ENCODE results near the gene TSHB.

DNA sequence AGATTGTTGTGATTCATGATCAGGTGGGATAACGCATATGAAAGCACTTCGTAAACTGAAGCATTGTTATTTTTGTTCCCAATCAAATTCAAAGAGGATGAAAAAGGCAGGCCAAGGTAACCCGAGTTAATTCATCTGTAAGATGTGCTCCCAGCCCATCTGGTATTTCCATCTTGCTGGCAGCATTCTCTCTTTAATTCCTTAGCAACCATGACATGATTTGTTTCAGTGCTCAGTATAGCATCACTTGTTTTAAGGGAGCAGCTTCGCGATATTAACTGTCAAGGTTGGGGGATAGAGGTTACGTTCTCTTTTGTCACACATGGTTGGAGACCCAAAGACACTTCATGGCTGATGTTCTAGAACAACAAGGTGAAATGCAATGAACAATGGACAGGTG lies 53.3 kb downstream of the TSHB start:
- TF ChIP-seq POLR2A (IDR thresholded peaks at IDR 0.05) (no peak), EP300 (IDR thresholded peaks at IDR 0.05) (no peak), POLR2AphosphoS5 (IDR thresholded peaks at IDR 0.05) (no peak)
- TF ChIP-seq, protein P1, sequence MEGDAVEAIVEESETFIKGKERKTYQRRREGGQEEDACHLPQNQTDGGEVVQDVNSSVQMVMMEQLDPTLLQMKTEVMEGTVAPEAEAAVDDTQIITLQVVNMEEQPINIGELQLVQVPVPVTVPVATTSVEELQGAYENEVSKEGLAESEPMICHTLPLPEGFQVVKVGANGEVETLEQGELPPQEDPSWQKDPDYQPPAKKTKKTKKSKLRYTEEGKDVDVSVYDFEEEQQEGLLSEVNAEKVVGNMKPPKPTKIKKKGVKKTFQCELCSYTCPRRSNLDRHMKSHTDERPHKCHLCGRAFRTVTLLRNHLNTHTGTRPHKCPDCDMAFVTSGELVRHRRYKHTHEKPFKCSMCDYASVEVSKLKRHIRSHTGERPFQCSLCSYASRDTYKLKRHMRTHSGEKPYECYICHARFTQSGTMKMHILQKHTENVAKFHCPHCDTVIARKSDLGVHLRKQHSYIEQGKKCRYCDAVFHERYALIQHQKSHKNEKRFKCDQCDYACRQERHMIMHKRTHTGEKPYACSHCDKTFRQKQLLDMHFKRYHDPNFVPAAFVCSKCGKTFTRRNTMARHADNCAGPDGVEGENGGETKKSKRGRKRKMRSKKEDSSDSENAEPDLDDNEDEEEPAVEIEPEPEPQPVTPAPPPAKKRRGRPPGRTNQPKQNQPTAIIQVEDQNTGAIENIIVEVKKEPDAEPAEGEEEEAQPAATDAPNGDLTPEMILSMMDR (IDR thresholded peaks at IDR 0.05), result no peak
